T-helper 17 cell (primary cell): ENCODE data around the gene OSMR. TPM values are rescaled to one million over a fixed set of nuclear protein-coding genes. Genes with fewer than 3 reads are reported as not detected.

ENCODE experiments used
- ATAC-seq: fragments of 150-1000 bp; cut with Tn5 transposase; 2 replicates; pipeline ENCODE4 v1.10.0; 2021; ENCODE audit warnings: mild to moderate bottlenecking, moderate library complexity
- DNase-seq, 3 donors: peaks; one replicate each; pipeline versions ENCODE4 v3.0.0 to v3.0.0-alpha.2; 2020 to 2021
- H3K9me3 ChIP-seq: one replicate; pipeline ENCODE4 v1.7.0; 2013; ENCODE audit warnings: low read length, mild to moderate bottlenecking; ENCODE audit not compliant: control insufficient read depth, poor library complexity, severe bottlenecking
- H3K27ac Mint-ChIP-seq: one replicate; pipeline ENCODE4 v1.8.0; 2022; ENCODE audit warnings: mild to moderate bottlenecking, moderate library complexity, mixed read lengths
- H3K27me3 Mint-ChIP-seq: one replicate; pipeline ENCODE4 v1.8.0; 2022; ENCODE audit warnings: mixed read lengths
- H3K36me3 Mint-ChIP-seq: one replicate; pipeline ENCODE4 v1.8.0; 2022; ENCODE audit warnings: low read depth, mixed read lengths
- H3K4me1 Mint-ChIP-seq: one replicate; pipeline ENCODE4 v1.8.0; 2022; ENCODE audit warnings: mild to moderate bottlenecking, mixed read lengths
- H3K4me3 Mint-ChIP-seq: one replicate; pipeline ENCODE4 v1.8.0; 2022; ENCODE audit warnings: mild to moderate bottlenecking, moderate library complexity, mixed read lengths
- total RNA-seq, 4 donors: library from RNA in 2 of 4; stranded (reverse) in 2 of 4; gene quantifications; one replicate each; pipeline ENCODE4 v1.2.3 and lab custom pipeline; 2022 to 2026

The OSMR gene
- total RNA-seq, 2 donors from 2014 or later = not detected

DNA sequence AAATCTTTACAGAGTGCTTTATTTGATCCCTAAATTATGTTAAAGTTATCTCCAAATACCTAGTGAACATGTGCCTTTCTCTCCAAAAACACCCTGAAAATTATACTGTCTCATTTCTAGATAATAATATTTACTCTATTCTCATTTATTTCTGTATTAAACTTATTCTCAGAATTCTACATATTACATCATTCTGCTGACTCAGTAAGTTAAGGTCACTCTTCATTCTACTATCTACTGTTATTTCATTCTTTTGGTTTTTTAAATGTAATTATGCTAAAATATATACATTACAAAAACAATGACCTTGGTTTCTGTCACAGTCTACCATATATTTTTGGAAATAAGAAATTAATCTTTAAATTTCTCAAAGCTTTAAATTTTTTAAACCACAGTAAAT is 132.2 kb downstream of the OSMR start:
- H3K9me3 ChIP-seq = no peaks in the 10 kb centered on the region
- Mint-ChIP-seq H3K4me3 (no peak overlapping the region), H3K27ac (no peak overlapping the region), H3K27me3 (no peaks in the 10 kb centered on the region), H3K4me1 (peaks cover 16% of the 10 kb centered on the region), H3K36me3 (peaks cover 14% of the 10 kb centered on the region)
- ATAC-seq (no peak), DNase-seq (no peak)

DNA sequence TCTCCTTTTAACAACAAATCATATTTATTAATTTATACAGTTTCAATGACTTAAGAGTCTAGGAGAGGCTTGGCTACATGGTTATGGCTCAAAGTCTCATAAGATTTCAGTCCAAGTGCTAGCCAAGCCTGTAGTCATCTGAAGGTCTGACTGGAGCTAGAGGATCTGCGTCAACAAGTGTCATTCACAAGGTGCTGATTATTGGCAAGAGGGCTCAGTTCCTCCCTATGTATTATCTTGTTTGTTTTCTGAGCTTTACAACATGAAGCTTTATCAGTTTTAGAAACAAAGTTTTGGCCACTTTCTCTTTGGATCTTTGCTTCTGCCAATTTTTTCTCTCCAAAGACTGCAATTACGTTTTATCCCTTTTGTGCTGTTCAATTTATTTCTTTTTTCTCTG is 133.7 kb downstream of the OSMR start:
- Mint-ChIP-seq H3K36me3 (peaks cover 12% of the 10 kb centered on the region), H3K27me3 (no peaks in the 10 kb centered on the region), H3K4me3 (no peak overlapping the region), H3K27ac (peak overlapping the region; percentile 71), H3K4me1 (peaks cover 16% of the 10 kb centered on the region)
- ATAC-seq (no peak), DNase-seq (no peak)
- no peaks in the 10 kb centered on the region for H3K9me3 ChIP-seq

Other genes starting within 250 kb of the OSMR start
- 10 to 100 TPM; 84.8 to 88.8 TPM for gene RICTOR, start 228.4 kb downstream of the OSMR start, total RNA-seq